GM12878 (cell line): Measurements from ENCODE around the gene CEP78. TPM values are rescaled to one million over a fixed set of nuclear protein-coding genes. Genes with fewer than 3 reads are reported as not detected.

ENCODE experiments used
- ATAC-seq: fragments of 200-7000 bp; cut with Tn5 transposase; 3 replicates; pipeline ENCODE4 v1.9.1; 2020; ENCODE audit warnings: mild to moderate bottlenecking, moderate library complexity
- BruUV-seq: library from RNA; stranded (reverse); fragments of 400-500 nt; replicated peaks from 2 replicates; lab custom pipeline; 2021; lab: Mats Ljungman, UMichigan
- CTCF ChIA-PET: fragments of 300-600 bp; sonication (Branson Sonifier 250); formaldehyde crosslinking; extraction: SDS; loops from one replicate; lab custom pipeline; 2021; ENCODE audit warnings: inconsistent platforms; lab: Yijun Ruan, JAX
- POLR2A ChIA-PET: fragments of 350-600 bp; formaldehyde crosslinking; extraction: SDS; loops from one replicate; lab custom pipeline; 2021; ENCODE audit warnings: inconsistent platforms; lab: Charles Lee
- RAD21 ChIA-PET: fragments of 300-600 bp; sonication (Branson Sonifier 250); formaldehyde crosslinking; loops from one replicate; lab custom pipeline; 2023; ENCODE audit warnings: antibody characterized with exemption; ENCODE audit not compliant: unreplicated experiment; lab: Charles Lee
- SMC1A ChIA-PET: fragments of 300-600 bp; sonication (Branson Sonifier 250); formaldehyde crosslinking; loops from one replicate; lab custom pipeline; 2023; ENCODE audit not compliant: unreplicated experiment, uncharacterized antibody; lab: Charles Lee
- DNase-seq: peaks from one replicate; pipeline ENCODE4 v3.0.0-alpha.2; 2011; ENCODE audit warnings: low read depth, low spot score
- FAIRE-seq: peaks from 3 replicates; lab custom pipeline; 2011; peaks lifted over from hg19 to GRCh38; lab: Jason Lieb, UNC
- H2AFZ ChIP-seq: 2 replicates; pipeline ENCODE4 v1.6.0; 2011; ENCODE audit warnings: low read depth, low read length, control low read depth; ENCODE audit not compliant: control insufficient read depth
- H3K27ac ChIP-seq: 2 replicates; pipeline ENCODE4 v1.5.1; 2011; ENCODE audit warnings: control low read depth; ENCODE audit not compliant: control insufficient read depth, insufficient read depth
- H3K27me3 ChIP-seq, 2 experiments: replicated peaks in 1 of 2; 2 replicates each; pipeline versions ENCODE4 v1.6.0 to v1.6.1; 2011; ENCODE audit warnings: low read length in 1 of 2; ENCODE audit not compliant: control insufficient read depth in 2 of 2, insufficient read depth in 2 of 2
- H3K36me3 ChIP-seq, 2 experiments: 2 replicates each; pipeline ENCODE4 v1.5.1; 2011; ENCODE audit warnings: low read length in 1 of 2; ENCODE audit not compliant: control insufficient read depth in 2 of 2, insufficient read depth in 2 of 2
- H3K4me1 ChIP-seq: 2 replicates; pipeline ENCODE4 v1.6.1; 2011; ENCODE audit warnings: mild to moderate bottlenecking, low read length, moderate library complexity, mixed read lengths; ENCODE audit not compliant: control insufficient read depth, insufficient read depth
- H3K4me2 ChIP-seq: 2 replicates; pipeline ENCODE4 v1.6.0; 2011; ENCODE audit warnings: control low read depth; ENCODE audit not compliant: control insufficient read depth, insufficient read depth
- H3K4me3 ChIP-seq: fragments of 200-600 bp; sonication (generic); 2 replicates; pipeline ENCODE4 v1.5.1; 2016
- H3K79me2 ChIP-seq: 2 replicates; pipeline ENCODE4 v1.6.0; 2011; ENCODE audit warnings: low read length; ENCODE audit not compliant: control insufficient read depth, insufficient read depth
- H3K9ac ChIP-seq: 2 replicates; pipeline ENCODE4 v1.8.0; 2011; ENCODE audit warnings: low read length, control low read depth, mixed read lengths; ENCODE audit not compliant: control insufficient read depth, insufficient read depth
- H3K9me3 ChIP-seq: replicated peaks from 3 replicates; pipeline ENCODE4 v1.5.1; 2011; ENCODE audit warnings: mild to moderate bottlenecking, low read length; ENCODE audit not compliant: control insufficient read depth, insufficient read depth
- H4K20me1 ChIP-seq: 2 replicates; pipeline ENCODE4 v1.6.0; 2011; ENCODE audit not compliant: control insufficient read depth, insufficient read depth
- BRCA1 ChIP-seq: IDR thresholded peaks from 2 replicates; pipeline ENCODE4 v1.6.1; 2011; ENCODE audit warnings: low read depth, low read length, improper control_type of control experiment
- GABPA ChIP-seq: IDR thresholded peaks from 2 replicates; pipeline ENCODE4 v1.6.1; 2014; ENCODE audit warnings: antibody characterized with exemption, low read depth, mild to moderate bottlenecking, inconsistent platforms
- MTA2 ChIP-seq: fragments of 450-650 bp; IDR thresholded peaks from 2 replicates; pipeline ENCODE4 v1.6.1; 2016; ENCODE audit warnings: low read depth, mild to moderate bottlenecking, moderate library complexity
- PML ChIP-seq: IDR thresholded peaks from 2 replicates; pipeline ENCODE4 v1.6.1; 2012; ENCODE audit warnings: low read length, inconsistent platforms
- RAD21 ChIP-seq: IDR thresholded peaks from 2 replicates; pipeline ENCODE4 v1.6.1; 2011; ENCODE audit warnings: mild to moderate bottlenecking, low read depth, low read length, moderate library complexity; ENCODE audit not compliant: insufficient read depth
- SUPT20H ChIP-seq: IDR thresholded peaks from 2 replicates; pipeline ENCODE4 v1.6.1; 2011; ENCODE audit warnings: low read depth, mild to moderate bottlenecking, low read length, moderate library complexity, borderline replicate concordance; ENCODE audit not compliant: control insufficient read depth
- WGBS: methylation state at CpG from one replicate; pipeline ENCODE4 v1.1.6; 2016; ENCODE audit warnings: low lambda C conversion rate; ENCODE audit not compliant: insufficient replicate concordance, insufficient coverage; ENCODE audit errors: missing lambda C conversion rate; 5-methylcytosine and 5-hydroxymethylcytosine counted together
- in situ Hi-C: fragments of 300-500 bp; cut with MboI; formaldehyde crosslinking; loops from 9 replicates; pipeline ENCODE4 v1.14.3; 2018; ENCODE audit warnings: mixed read lengths
- intact Hi-C: fragments of 100-400 bp; cut with micrococcal nuclease; formaldehyde crosslinking; loops from one replicate; pipeline ENCODE4 v1.14.2; 2022; ENCODE audit not compliant: unreplicated experiment
- polyA plus RNA-seq, 11 experiments: library from polyadenylated mRNA; depleted of rRNA in 4 of 11; unstranded in 6 of 11; stranded (reverse) in 5 of 11; fragments of >200 nt; fragmentation: Nextera tagmentation in 4 of 11; fragmentation: Illumina TruSeq in 1 of 11; extraction: Ambion mirVana in 4 of 11; extraction: Trizol in 1 of 11; gene quantifications; 1 replicate in 1 of 11; 2 replicates in 10 of 11; pipeline versions ENCODE4 v1.2.1 to v1.2.3, GENCODE V29; 2011 to 2016; ENCODE audit warnings: inconsistent platforms in 2 of 11, missing spikeins in 2 of 11, low read depth in 1 of 11
- total RNA-seq, 4 experiments: library from RNA; depleted of rRNA in 3 of 4; stranded (reverse); fragments of >200 nt in 3 of 4; fragmentation: Illumina TruSeq in 1 of 4; extraction: Trizol in 1 of 4; gene quantifications; 2 replicates each; pipeline versions ENCODE4 v1.2.1 to v1.2.3, GENCODE V29; 2013 to 2021
- TF ChIP-seq, protein P1 (sequence below), 3 experiments: IDR thresholded peaks in 2 of 3; conservative IDR thresholded peaks in 1 of 3; 2 replicates each; pipeline ENCODE4 v1.5.1; 2011; ENCODE audit warnings: low read depth in 3 of 3, low read length in 3 of 3, mild to moderate bottlenecking in 3 of 3, control low read depth in 2 of 3, moderate library complexity in 2 of 3, inconsistent platforms in 1 of 3, mixed read lengths in 1 of 3; ENCODE audit not compliant: control insufficient read depth in 2 of 3, insufficient read depth in 1 of 3; ENCODE audit errors: extremely low read depth in 1 of 3

The CEP78 gene
- total and polyA plus RNA-seq, 10 of the 15 experiments (the other 5 are each of a cell fraction or from before 2014, with no cell fraction given), result 4.1 to 44.9 (median 27.9) TPM

DNA sequence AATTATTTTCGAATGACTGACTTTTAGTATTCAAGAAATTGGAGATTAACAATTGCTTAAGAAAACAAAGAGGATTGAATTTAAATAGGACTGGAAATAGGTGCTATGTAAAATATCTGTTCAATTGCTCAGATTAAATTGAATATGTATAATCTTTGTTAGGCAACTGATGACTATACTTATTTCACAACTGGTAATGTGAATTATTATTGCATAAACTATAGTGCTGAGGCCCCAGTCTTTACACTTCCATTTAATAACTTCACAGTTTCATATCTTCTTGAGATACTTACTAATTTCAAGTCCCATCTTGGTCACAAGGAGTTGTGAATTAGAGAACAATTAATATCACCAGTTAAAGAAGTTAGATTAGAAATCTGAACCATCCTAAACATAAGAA is 16.7 kb downstream of the CEP78 start (continued):
- no peak for TF ChIP-seq PML
- TF ChIP-seq SUPT20H, result no peak

GRCh38 chr9:78253285-78253684 is 17.4 kb downstream of the CEP78 start:
- no peak for DNase-seq
- intact Hi-C loops (no loop called here), in situ Hi-C loops (no loop called here)
- Histone ChIP-seq H3K27me3 (no peaks in the 10 kb centered on the region), H3K4me1 (no peaks in the 10 kb centered on the region), H3K9me3 (no peaks in the 10 kb centered on the region), H3K79me2 (no peaks in the 10 kb centered on the region), H3K36me3 (peaks cover 0 to 8% of the 10 kb centered on the region in 2 experiments; a peak in 1 of 4 replicates), H3K4me3 (no peak overlapping the region), H3K4me2 (no peak overlapping the region), H2AFZ (no peak overlapping the region), H4K20me1 (no peaks in the 10 kb centered on the region), H3K9ac (no peak overlapping the region), H3K27ac (no peak overlapping the region)
- ChIA-PET SMC1A (no interaction called here), RAD21 (no interaction called here), POLR2A (no interaction called here), CTCF (no interaction called here)
- BruUV-seq, result no TSS peak
- 81% methylated on average over 4 of the region's 4 CpGs for WGBS
- no peak for ATAC-seq
- no peak for FAIRE-seq
- TF ChIP-seq GABPA (no peak), MTA2 (no peak)

DNA sequence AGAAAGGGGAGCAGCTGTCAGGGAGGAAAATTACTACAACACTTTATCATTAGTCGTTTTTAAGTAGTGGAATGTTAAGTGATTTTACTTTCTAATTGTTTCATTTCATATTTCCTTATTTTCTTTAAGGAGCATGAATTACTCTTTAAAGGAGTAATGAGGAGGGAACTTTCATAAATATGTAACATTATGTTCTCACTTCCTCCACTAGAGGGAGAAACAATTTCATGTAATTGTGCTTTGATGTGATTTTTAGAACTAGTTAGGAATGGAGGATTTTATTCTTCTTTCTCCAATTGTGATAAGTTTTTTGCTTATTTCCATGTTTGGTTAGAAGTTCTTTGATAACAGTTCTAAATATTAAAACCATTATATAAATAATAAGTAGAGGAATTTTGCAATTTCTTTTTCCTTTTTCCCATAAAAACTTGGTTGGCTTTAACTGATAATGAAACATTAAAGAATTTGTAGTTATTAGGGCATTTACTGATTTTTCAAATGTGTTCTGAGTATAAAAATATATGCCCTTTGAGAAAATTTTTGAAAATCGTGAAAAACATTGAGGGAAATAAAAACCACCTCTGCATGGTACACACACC is 25.6 kb downstream of the CEP78 start:
- Histone ChIP-seq H3K79me2 (no peaks in the 10 kb centered on the region), H3K9me3 (no peaks in the 10 kb centered on the region), H3K36me3 (peaks cover 0 to 4% of the 10 kb centered on the region in 2 experiments; a peak in 2 of 4 replicates), H3K4me2 (no peak overlapping the region), H3K27ac (no peak overlapping the region), H3K4me1 (no peaks in the 10 kb centered on the region), H3K27me3 (no peaks in the 10 kb centered on the region), H4K20me1 (no peaks in the 10 kb centered on the region), H2AFZ (no peak overlapping the region), H3K4me3 (no peak overlapping the region), H3K9ac (no peak overlapping the region)
- WGBS, result 50% methylated on average over 2 of the region's 2 CpGs
- intact Hi-C loops, result loop anchor here (1.0 kb wide), 1 partner anchor 108 kb away; no protein-coding TSS in a partner anchor
- RAD21 ChIA-PET, result interaction anchor here (1.0 to 4.5 kb wide), 2 partner anchors 108 to 109 kb away, joined by 3 to 19 read pairs; no protein-coding TSS in a partner anchor
- DNase-seq (no peak), ATAC-seq (peak; percentile 68), FAIRE-seq (peak; percentile 76)
- in situ Hi-C loops, result no loop called here
- SMC1A ChIA-PET, result interaction anchor here (1.2 kb wide), 1 partner anchor 16 kb away, joined by 4 read pairs; no protein-coding TSS in a partner anchor
- CTCF ChIA-PET, result interaction anchor here (1.0 to 7.5 kb wide), 5 partner anchors 11 to 107 kb away, joined by 3 to 85 read pairs (median 3); no protein-coding TSS in a partner anchor
- BruUV-seq, result no TSS peak
- POLR2A ChIA-PET, result no interaction called here
- TF ChIP-seq RAD21 (peak; percentile 47; the same call in 1 of the 2 replicates), BRCA1 (no peak)
- TF ChIP-seq, protein P1, sequence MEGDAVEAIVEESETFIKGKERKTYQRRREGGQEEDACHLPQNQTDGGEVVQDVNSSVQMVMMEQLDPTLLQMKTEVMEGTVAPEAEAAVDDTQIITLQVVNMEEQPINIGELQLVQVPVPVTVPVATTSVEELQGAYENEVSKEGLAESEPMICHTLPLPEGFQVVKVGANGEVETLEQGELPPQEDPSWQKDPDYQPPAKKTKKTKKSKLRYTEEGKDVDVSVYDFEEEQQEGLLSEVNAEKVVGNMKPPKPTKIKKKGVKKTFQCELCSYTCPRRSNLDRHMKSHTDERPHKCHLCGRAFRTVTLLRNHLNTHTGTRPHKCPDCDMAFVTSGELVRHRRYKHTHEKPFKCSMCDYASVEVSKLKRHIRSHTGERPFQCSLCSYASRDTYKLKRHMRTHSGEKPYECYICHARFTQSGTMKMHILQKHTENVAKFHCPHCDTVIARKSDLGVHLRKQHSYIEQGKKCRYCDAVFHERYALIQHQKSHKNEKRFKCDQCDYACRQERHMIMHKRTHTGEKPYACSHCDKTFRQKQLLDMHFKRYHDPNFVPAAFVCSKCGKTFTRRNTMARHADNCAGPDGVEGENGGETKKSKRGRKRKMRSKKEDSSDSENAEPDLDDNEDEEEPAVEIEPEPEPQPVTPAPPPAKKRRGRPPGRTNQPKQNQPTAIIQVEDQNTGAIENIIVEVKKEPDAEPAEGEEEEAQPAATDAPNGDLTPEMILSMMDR (IDR thresholded peaks at IDR 0.05 in 2 of 3, conservative IDR thresholded peaks at IDR 0.05 in 1 of 3; ENCODE audit: control insufficient read depth in 2 of 3, extremely low read depth in 1 of 3, insufficient read depth in 1 of 3, low read depth in 3 of 3, low read length in 3 of 3), result peak; percentile 37 to 63 (median 47); a peak in 4 of 6 replicates
